ENCODE results near the gene KCNH6. TPM values are rescaled to one million over a fixed set of nuclear protein-coding genes. Genes with fewer than 3 reads are reported as not detected.

The KCNH6 gene
- polyA plus RNA-seq, 1 experiment = 0.10 TPM

DNA sequence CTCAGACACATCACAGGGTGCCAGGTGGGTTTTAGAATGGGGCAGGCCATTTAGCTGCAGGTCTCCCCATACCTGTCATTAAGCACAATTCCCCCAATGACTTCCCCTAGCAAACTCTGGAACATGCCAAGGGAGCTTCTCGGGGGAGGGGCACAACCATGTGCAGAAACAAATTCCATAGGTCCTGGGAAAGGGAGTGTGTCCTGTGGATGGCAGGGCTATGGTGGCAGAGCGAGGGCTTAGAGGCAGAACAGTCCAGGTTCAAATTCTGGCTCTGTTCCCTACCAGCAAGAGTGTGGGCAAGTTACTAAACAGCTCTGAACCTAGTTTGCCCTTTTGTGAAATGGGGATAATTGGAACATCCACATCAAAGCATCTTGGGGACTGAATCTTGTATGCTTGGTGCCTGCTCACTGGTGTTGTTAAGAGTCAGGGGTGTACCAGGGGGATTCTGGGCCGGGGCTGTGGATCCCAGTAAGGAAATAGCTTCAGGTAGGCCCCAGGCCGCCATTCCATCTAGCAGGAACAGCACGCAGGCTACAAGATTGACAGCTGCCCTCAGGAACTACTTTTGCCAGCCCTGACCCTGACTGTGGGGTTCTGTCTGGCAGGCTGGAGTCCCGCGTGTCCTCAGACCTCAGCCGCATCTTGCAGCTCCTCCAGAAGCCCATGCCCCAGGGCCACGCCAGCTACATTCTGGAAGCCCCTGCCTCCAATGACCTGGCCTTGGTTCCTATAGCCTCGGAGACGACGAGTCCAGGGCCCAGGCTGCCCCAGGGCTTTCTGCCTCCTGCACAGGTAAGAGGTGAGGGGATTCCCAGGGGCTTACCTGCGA, 21.5 kb downstream of the KCNH6 start:
- Histone ChIP-seq H3K27me3 (ENCODE audit: control insufficient read depth, insufficient read depth, low read length) (peaks cover 7% of the 10 kb centered on the region), H3K4me3 (ENCODE audit: low read depth, low read length) (no peak overlapping the region), H3K36me3 (ENCODE audit: control insufficient read depth, insufficient read depth, low read length) (no peaks in the 10 kb centered on the region)
- ChIA-PET POLR2A (no interaction called here), CTCF (no interaction called here)
- no peak for TF ChIP-seq CTCF (IDR thresholded peaks at IDR 0.05; ENCODE audit: insufficient read depth, low read depth, low read length)
- DNase-seq (ENCODE audit: low read depth) = no peak

DNA sequence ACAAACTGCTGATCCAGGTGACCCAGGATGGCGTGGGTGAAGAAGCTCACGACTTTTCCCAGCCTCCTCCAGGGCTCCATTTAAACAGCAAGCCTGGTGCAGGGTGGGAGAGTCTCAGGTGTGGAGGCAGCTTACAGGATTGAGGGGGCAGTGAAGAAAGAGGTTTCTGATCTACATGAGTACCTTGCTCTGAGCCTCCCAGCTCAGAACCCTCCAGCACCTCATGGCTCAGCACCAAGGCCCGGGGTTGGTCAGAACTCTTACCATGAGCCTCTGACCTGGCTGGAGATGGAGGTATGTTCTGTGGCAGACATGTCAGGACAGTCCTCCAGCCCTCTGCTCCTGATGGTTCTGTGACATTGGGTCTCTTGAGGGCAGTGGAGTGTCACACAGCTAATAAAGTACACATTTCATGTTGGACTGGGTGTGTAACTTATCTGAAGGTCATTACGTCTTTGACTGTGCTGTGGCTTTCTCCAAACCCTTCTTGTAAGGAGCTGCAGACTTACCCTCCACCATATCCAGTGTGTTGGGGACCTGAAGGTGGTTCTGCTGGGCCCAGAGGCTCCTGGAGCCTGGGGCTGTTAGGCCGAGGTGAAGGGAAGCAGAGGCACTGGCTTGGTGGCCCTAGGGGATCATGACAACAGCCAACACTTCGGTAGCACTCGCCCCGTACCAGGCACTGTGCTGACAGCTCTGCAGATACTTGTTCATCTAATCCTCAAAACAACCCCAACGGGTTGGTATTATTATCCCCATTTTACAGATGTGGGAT, 23.3 kb downstream of the KCNH6 start:
- H3K27me3 ChIP-seq (ENCODE audit: control insufficient read depth, insufficient read depth, low read length) = no peaks in the 10 kb centered on the region; the same call in 1 of the 2 replicates
- CTCF ChIA-PET = no interaction called here
- DNase-seq (ENCODE audit: low read depth) = no peak

DNA sequence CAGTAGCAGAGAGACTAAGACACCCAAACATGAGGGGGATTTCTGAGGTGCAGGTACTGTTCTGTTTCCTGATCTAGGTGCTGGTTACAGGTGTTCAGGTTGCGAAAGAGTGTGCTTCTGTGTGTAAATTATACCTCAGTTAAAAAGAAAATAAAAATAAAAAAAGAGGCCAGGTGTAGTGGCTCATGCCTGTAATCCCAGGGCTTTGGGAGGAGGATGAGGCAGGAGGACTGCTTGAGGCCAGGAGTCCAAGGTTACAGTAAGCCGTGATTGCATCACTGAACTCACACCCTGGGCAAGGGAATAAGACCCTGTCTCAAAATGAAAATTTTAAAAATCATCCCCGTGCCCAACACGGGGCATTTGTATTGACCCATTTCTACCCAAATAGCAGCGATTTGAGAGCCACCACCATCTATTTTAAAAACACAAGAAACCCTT, 23.9 kb downstream of the KCNH6 start:
- Histone ChIP-seq H3K4me3 (ENCODE audit: low read depth, low read length) (no peak overlapping the region), H3K36me3 (ENCODE audit: control insufficient read depth, insufficient read depth, low read length) (no peaks in the 10 kb centered on the region), H3K27me3 (ENCODE audit: control insufficient read depth, insufficient read depth, low read length) (no peaks in the 10 kb centered on the region; the same call in 1 of the 2 replicates)
- CTCF ChIA-PET = no interaction called here
- DNase-seq (ENCODE audit: low read depth) = no peak
- POLR2A ChIA-PET = no interaction called here
- TF ChIP-seq CTCF (IDR thresholded peaks at IDR 0.05; ENCODE audit: insufficient read depth, low read depth, low read length) = no peak

More for the DNA sequence above, 23.3 kb downstream of the KCNH6 start:
- Histone ChIP-seq H3K36me3 (ENCODE audit: control insufficient read depth, insufficient read depth, low read length) (no peaks in the 10 kb centered on the region), H3K4me3 (ENCODE audit: low read depth, low read length) (no peak overlapping the region)
- POLR2A ChIA-PET = no interaction called here
- no peak for TF ChIP-seq CTCF (IDR thresholded peaks at IDR 0.05; ENCODE audit: insufficient read depth, low read depth, low read length)

- ChIA-PET POLR2A (no interaction called here), CTCF (interaction anchor here (0.6 to 1.5 kb wide), 3 partner anchors 24 to 902 kb away, joined by 4 to 5 read pairs (median 5); no protein-coding TSS in a partner anchor)
- Histone ChIP-seq H3K4me3 (ENCODE audit: low read depth, low read length) (peak overlapping the region; percentile 37), H3K27me3 (ENCODE audit: control insufficient read depth, insufficient read depth, low read length) (no peaks in the 10 kb centered on the region), H3K36me3 (ENCODE audit: control insufficient read depth, insufficient read depth, low read length) (peaks cover 1% of the 10 kb centered on the region; the same call in 1 of the 2 replicates)
- DNase-seq (ENCODE audit: low read depth) = no peak
- no peak for TF ChIP-seq CTCF (IDR thresholded peaks at IDR 0.05; ENCODE audit: insufficient read depth, low read depth, low read length)
Measured at GRCh38 chr17:63549289-63549945, 26.3 kb downstream of the KCNH6 start.
